ENCODE results near the gene RAB8B. TPM values are rescaled to one million over a fixed set of nuclear protein-coding genes. Genes with fewer than 3 reads are reported as not detected.

Gene RAB8B
- total and polyA plus RNA-seq, 7 donors: 6.5 to 30.4 (median 21.7) TPM

DNA sequence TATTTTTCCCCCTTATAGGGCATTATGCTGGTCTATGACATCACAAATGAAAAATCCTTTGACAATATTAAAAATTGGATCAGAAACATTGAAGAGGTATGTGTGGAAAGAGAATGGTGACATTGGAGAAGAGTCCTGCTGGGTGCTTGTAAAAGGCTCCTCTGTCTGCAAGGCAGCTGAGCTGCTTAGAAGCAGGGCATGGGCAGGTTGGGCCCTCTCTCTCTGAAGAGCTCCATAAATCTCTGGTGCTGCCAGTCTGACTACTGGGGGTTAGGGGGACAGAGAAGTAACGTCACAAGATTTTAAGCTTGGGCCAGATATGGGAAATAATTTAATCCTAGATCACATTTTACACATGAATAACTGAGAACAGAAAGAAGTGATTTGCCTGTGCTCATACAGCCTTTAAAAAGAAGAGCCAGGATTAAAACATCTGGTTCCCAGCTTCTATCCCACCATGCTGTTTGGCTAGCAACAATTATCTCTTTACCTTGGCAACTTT is 66.1 kb downstream of the RAB8B start:
- no peaks in the 10 kb centered on the region for H3K9me3 ChIP-seq
- no peak for TF ChIP-seq POLR2AphosphoS5 (IDR thresholded peaks at IDR 0.05)
- TF ChIP-seq, protein P1, sequence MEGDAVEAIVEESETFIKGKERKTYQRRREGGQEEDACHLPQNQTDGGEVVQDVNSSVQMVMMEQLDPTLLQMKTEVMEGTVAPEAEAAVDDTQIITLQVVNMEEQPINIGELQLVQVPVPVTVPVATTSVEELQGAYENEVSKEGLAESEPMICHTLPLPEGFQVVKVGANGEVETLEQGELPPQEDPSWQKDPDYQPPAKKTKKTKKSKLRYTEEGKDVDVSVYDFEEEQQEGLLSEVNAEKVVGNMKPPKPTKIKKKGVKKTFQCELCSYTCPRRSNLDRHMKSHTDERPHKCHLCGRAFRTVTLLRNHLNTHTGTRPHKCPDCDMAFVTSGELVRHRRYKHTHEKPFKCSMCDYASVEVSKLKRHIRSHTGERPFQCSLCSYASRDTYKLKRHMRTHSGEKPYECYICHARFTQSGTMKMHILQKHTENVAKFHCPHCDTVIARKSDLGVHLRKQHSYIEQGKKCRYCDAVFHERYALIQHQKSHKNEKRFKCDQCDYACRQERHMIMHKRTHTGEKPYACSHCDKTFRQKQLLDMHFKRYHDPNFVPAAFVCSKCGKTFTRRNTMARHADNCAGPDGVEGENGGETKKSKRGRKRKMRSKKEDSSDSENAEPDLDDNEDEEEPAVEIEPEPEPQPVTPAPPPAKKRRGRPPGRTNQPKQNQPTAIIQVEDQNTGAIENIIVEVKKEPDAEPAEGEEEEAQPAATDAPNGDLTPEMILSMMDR (IDR thresholded peaks at IDR 0.05): no peak
- TF ChIP-seq EP300 (IDR thresholded peaks at IDR 0.05): no peak
- no peak for TF ChIP-seq POLR2A (IDR thresholded peaks at IDR 0.05)
- no peak overlapping the region for H3K27ac ChIP-seq
- DNase-seq: no peak
- H3K36me3 ChIP-seq: peaks cover 0 to 34% (median 6%) of the 10 kb centered on the region in 4 donors
- H3K27me3 ChIP-seq: no peaks in the 10 kb centered on the region
- no peak overlapping the region for H3K4me3 ChIP-seq
- H3K4me1 ChIP-seq: no peaks in the 10 kb centered on the region
- intact Hi-C loops (cut with DNase I): no loop called here
- 86 to 89% methylated on average over 1 of the region's 1 CpG for WGBS, 2 donors

DNA sequence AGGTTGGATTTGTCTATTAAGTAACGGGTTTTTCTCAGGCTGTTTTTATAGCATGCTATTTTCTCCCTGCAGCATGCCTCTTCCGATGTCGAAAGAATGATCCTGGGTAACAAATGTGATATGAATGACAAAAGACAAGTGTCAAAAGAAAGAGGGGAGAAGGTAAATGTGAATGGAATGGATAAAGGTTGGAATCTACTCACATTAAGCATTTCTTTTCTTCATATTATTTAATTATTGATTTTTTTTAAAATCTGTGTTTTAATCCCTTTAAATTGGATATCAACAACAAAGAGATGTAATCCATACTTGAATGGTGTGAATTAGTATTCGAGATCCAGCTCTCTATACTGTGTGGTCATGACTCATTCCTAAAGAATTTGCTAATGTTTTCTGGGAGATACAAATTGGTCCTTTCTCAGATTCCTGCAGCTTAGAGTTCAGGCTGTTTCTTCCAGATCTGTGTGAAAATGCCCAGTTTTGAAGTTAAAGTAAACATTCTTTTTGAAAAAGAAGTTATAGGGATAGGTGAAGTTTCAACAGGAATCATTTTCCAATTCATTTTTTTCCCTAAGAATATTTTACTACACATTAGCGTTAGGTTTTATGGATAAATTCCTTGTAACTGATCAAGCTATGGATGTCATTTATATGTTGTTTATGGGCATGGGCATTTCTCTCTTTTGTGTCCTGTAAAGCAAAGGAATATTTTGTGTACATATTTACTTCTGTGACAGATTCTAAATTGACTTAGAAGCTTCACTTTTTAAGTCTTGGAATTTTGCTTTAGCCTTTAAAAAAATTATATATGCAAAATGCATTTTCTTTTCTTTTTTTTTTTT is 67.2 kb downstream of the RAB8B start:
- no peaks in the 10 kb centered on the region for H3K4me1 ChIP-seq
- WGBS, 2 donors: 78 to 86% methylated on average over 5 of the region's 5 CpGs
- DNase-seq: no peak
- TF ChIP-seq EP300 (IDR thresholded peaks at IDR 0.05): no peak
- no peak for TF ChIP-seq POLR2A (IDR thresholded peaks at IDR 0.05)
- TF ChIP-seq, protein P1 (IDR thresholded peaks at IDR 0.05): no peak
- no peak for TF ChIP-seq POLR2AphosphoS5 (IDR thresholded peaks at IDR 0.05)
- H3K36me3 ChIP-seq: peaks cover 0 to 36% (median 5%) of the 10 kb centered on the region in 4 donors
- no peak overlapping the region for H3K27ac ChIP-seq
- no peak overlapping the region for H3K4me3 ChIP-seq
- no peaks in the 10 kb centered on the region for H3K27me3 ChIP-seq
- intact Hi-C loops (cut with DNase I): no loop called here
- H3K9me3 ChIP-seq: no peaks in the 10 kb centered on the region

GRCh38 chr15:63258658-63259057 is 69.3 kb downstream of the RAB8B start:
- 94 to 97% methylated on average over 2 of the region's 2 CpGs for WGBS, 2 donors
- no peak for TF ChIP-seq EP300 (IDR thresholded peaks at IDR 0.05)
- no peak for TF ChIP-seq POLR2A (IDR thresholded peaks at IDR 0.05)
- TF ChIP-seq, protein P1 (IDR thresholded peaks at IDR 0.05): no peak
- Histone ChIP-seq H3K4me3 (no peak overlapping the region), H3K36me3 (peaks cover 3 to 37% (median 5%) of the 10 kb centered on the region in 4 donors), H3K27ac (no peak overlapping the region), H3K27me3 (no peaks in the 10 kb centered on the region), H3K4me1 (no peaks in the 10 kb centered on the region), H3K9me3 (no peaks in the 10 kb centered on the region)
- DNase-seq: no peak
- intact Hi-C loops (cut with DNase I): no loop called here

DNA sequence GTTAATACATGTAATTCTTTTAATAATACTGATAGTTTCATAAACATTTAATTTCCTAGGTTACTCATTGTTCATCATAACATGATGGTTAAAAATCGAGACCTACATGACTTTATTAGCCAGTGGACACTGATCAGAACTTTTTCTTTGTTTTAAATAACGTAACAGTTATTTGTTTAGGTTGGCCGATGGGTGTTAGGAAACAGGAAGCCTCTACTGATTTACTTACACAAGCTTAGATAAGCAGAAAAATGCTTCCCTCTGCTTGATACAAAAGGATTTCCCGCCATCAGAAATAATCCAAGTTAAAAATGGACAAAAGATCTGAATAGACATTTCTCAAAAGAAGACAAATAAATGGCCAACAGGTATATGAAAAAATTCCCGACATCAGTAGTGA is 71.4 kb downstream of the RAB8B start:
- Histone ChIP-seq H3K4me1 (no peaks in the 10 kb centered on the region), H3K4me3 (no peak overlapping the region), H3K36me3 (peaks cover 3 to 51% (median 7%) of the 10 kb centered on the region in 4 donors), H3K27ac (no peak overlapping the region), H3K9me3 (no peaks in the 10 kb centered on the region), H3K27me3 (no peaks in the 10 kb centered on the region)
- TF ChIP-seq, protein P1 (IDR thresholded peaks at IDR 0.05): no peak
- no peak for TF ChIP-seq POLR2AphosphoS5 (IDR thresholded peaks at IDR 0.05)
- TF ChIP-seq EP300 (IDR thresholded peaks at IDR 0.05): no peak
- TF ChIP-seq POLR2A (IDR thresholded peaks at IDR 0.05): no peak
- intact Hi-C loops (cut with DNase I): no loop called here
- 87 to 90% methylated on average over 5 of the region's 5 CpGs for WGBS, 2 donors
- DNase-seq: no peak
